Measurements from ENCODE around the gene HSPB6. TPM values are rescaled to one million over a fixed set of nuclear protein-coding genes. Genes with fewer than 3 reads are reported as not detected.

Gene HSPB6
- total and polyA plus RNA-seq, 4 donors = 2.7 to 17.7 (median 5.6) TPM

GRCh38 chr19:35736913-35737886, 19.6 kb downstream of the HSPB6 start:
- WGBS = 92% methylated on average over 22 of the region's 22 CpGs
- no peak for DNase-seq (ENCODE audit: low spot score)
- Histone ChIP-seq H3K27me3 (ENCODE audit: control insufficient read depth in 4 of 4, insufficient read depth in 4 of 4, low read length in 3 of 4) (no peaks in the 10 kb centered on the region), H3K4me3 (ENCODE audit: low read depth in 1 of 3, low read length in 3 of 3) (no peak overlapping the region), H3K9me3 (ENCODE audit: control insufficient read depth in 4 of 4, low read length in 3 of 4) (no peaks in the 10 kb centered on the region), H3K36me3 (ENCODE audit: control insufficient read depth in 4 of 4, insufficient read depth in 3 of 4, low read depth in 1 of 4, low read length in 3 of 4) (peaks cover 12 to 58% (median 20%) of the 10 kb centered on the region in 4 donors), H3K9ac (ENCODE audit: low read depth in 1 of 2, low read length in 2 of 2) (no peak overlapping the region), H3K4me1 (ENCODE audit: control insufficient read depth in 4 of 4, insufficient read depth in 4 of 4, low read length in 3 of 4) (peaks cover 5 to 34% (median 11%) of the 10 kb centered on the region in 4 donors), H3K27ac (ENCODE audit: low read depth in 1 of 2, low read length in 2 of 2) (no peak overlapping the region)
- TF ChIP-seq EGR1 (IDR thresholded peaks at IDR 0.05; ENCODE audit: low read depth in 2 of 2) = no peak
- no peak for TF ChIP-seq TAF1 (conservative IDR thresholded peaks at IDR 0.05)
- no peak for TF ChIP-seq GABPA (IDR thresholded peaks at IDR 0.05 in 1 of 2, conservative IDR thresholded peaks at IDR 0.05 in 1 of 2)
- TF ChIP-seq HNF4G (IDR thresholded peaks at IDR 0.05) = no peak
- TF ChIP-seq, protein P1, sequence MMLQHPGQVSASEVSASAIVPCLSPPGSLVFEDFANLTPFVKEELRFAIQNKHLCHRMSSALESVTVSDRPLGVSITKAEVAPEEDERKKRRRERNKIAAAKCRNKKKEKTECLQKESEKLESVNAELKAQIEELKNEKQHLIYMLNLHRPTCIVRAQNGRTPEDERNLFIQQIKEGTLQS (IDR thresholded peaks at IDR 0.05) = no peak
- TF ChIP-seq, protein P2, sequence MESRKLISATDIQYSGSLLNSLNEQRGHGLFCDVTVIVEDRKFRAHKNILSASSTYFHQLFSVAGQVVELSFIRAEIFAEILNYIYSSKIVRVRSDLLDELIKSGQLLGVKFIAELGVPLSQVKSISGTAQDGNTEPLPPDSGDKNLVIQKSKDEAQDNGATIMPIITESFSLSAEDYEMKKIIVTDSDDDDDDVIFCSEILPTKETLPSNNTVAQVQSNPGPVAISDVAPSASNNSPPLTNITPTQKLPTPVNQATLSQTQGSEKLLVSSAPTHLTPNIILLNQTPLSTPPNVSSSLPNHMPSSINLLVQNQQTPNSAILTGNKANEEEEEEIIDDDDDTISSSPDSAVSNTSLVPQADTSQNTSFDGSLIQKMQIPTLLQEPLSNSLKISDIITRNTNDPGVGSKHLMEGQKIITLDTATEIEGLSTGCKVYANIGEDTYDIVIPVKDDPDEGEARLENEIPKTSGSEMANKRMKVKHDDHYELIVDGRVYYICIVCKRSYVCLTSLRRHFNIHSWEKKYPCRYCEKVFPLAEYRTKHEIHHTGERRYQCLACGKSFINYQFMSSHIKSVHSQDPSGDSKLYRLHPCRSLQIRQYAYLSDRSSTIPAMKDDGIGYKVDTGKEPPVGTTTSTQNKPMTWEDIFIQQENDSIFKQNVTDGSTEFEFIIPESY (IDR thresholded peaks at IDR 0.05) = no peak
- TF ChIP-seq FOXA1 (IDR thresholded peaks at IDR 0.05) = no peak
- no peak for TF ChIP-seq NR2F2 (IDR thresholded peaks at IDR 0.05)
- TF ChIP-seq HNF4A (conservative IDR thresholded peaks at IDR 0.05) = no peak
- no peak for TF ChIP-seq RXRA (IDR thresholded peaks at IDR 0.05)
- TF ChIP-seq RAD21 (IDR thresholded peaks at IDR 0.05) = no peak
- no peak for TF ChIP-seq SP1 (IDR thresholded peaks at IDR 0.05)
- TF ChIP-seq JUND (IDR thresholded peaks at IDR 0.05) = no peak

DNA sequence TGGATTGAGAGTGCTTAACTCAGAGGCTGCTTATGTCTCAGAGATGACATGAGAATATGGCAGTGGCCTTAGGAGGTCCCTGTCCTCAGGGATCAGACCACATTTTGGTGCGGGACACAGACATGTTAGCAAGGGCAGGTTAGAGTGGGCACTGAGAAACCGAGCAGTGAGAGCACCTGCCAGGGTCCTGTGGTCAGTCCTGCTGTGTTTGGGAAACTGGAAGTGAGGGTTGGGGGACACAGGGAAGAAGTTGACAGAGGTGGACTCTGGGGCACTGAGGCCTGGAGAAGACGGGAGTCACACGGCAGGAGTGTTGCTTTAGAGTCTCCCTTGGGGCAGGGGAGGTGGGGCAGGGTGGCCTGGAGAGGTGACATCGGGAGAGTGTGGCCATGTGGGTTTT, 21.9 kb downstream of the HSPB6 start:
- no peaks in the 10 kb centered on the region for H3K27me3 ChIP-seq (ENCODE audit: control insufficient read depth in 4 of 4, insufficient read depth in 4 of 4, low read length in 3 of 4)
- 90% methylated on average over 5 of the region's 5 CpGs for WGBS
- DNase-seq (ENCODE audit: low spot score) = no peak
- H3K4me3 ChIP-seq (ENCODE audit: low read depth in 1 of 3, low read length in 3 of 3) = no peak overlapping the region
- H3K27ac ChIP-seq (ENCODE audit: low read depth in 1 of 2, low read length in 2 of 2) = no peak overlapping the region
- no peak overlapping the region for H3K9ac ChIP-seq (ENCODE audit: low read depth in 1 of 2, low read length in 2 of 2)
- TF ChIP-seq CTCF (IDR thresholded peaks at IDR 0.05; ENCODE audit: low read depth, low read length, missing input control) (no peak), NR2F2 (IDR thresholded peaks at IDR 0.05) (no peak)
- H3K36me3 ChIP-seq (ENCODE audit: control insufficient read depth in 4 of 4, insufficient read depth in 3 of 4, low read depth in 1 of 4, low read length in 3 of 4) = peaks cover 25 to 81% (median 37%) of the 10 kb centered on the region in 4 donors
- H3K9me3 ChIP-seq (ENCODE audit: control insufficient read depth in 4 of 4, low read length in 3 of 4) = no peaks in the 10 kb centered on the region
- peaks cover 0 to 16% (median 6%) of the 10 kb centered on the region in 4 donors for H3K4me1 ChIP-seq (ENCODE audit: control insufficient read depth in 4 of 4, insufficient read depth in 4 of 4, low read length in 3 of 4)
